Epidermal melanocyte (primary cell): ENCODE measurements around the gene RRP1.

Experiments
- DNase-seq: peaks from one replicate; pipeline ENCODE4 v3.0.0; 2011; ENCODE audit warnings: low spot score; ENCODE audit not compliant: insufficient read length

Gene RRP1

GRCh38 chr21:43758111-43758641 is 31.2 kb upstream of the RRP1 start:
- DNase-seq = no peak

- no peak for DNase-seq
These were observed 30.6 kb upstream of the RRP1 start for GRCh38 chr21:43758811-43759210.

GRCh38 chr21:43759651-43760050 is 29.7 kb upstream of the RRP1 start:
- no peak for DNase-seq

GRCh38 chr21:43760391-43760958 is 28.9 kb upstream of the RRP1 start:
- DNase-seq = no peak

GRCh38 chr21:43761886-43762285 is 27.5 kb upstream of the RRP1 start:
- DNase-seq = no peak

- DNase-seq = no peak
These were observed 26.9 kb upstream of the RRP1 start for GRCh38 chr21:43762303-43763128.

- DNase-seq = no peak
These were observed 25.4 kb upstream of the RRP1 start for GRCh38 chr21:43763901-43764523.

GRCh38 chr21:43764576-43765495 is 24.5 kb upstream of the RRP1 start:
- DNase-seq = no peak

- no peak for DNase-seq
These were observed 22.5 kb upstream of the RRP1 start for GRCh38 chr21:43766734-43767497.

GRCh38 chr21:43767498-43767983 is 21.8 kb upstream of the RRP1 start:
- DNase-seq = no peak

GRCh38 chr21:43767984-43768867 is 21.2 kb upstream of the RRP1 start:
- DNase-seq = no peak

- DNase-seq = no peak
These were observed 20.6 kb upstream of the RRP1 start for GRCh38 chr21:43768868-43769167.

GRCh38 chr21:43769325-43769958 is 19.9 kb upstream of the RRP1 start:
- DNase-seq = no peak

GRCh38 chr21:43770066-43770655 is 19.2 kb upstream of the RRP1 start:
- no peak for DNase-seq

GRCh38 chr21:43771199-43771675 is 18.1 kb upstream of the RRP1 start:
- no peak for DNase-seq

GRCh38 chr21:43771698-43772424 is 17.5 kb upstream of the RRP1 start:
- DNase-seq = no peak

- DNase-seq = no peak
These were observed 17.0 kb upstream of the RRP1 start for GRCh38 chr21:43772425-43772821.

- DNase-seq = no peak
These were observed 15.2 kb upstream of the RRP1 start for GRCh38 chr21:43774163-43774562.
